Effector memory CD4-positive, alpha-beta T cell (primary cell): ENCODE measurements around the gene ETV2.
"Not testable (repeated sequence)": the region's sequence is repeated elsewhere in the genome, so short reads cannot be mapped to it uniquely, and the experiment has no call there.

Experiments used
- DNase-seq, 3 donors: peaks; one replicate each; pipeline ENCODE4 v3.0.0-alpha.2; 2020
- H3K27ac ChIP-seq: 2 replicates; pipeline ENCODE4 v1.7.0; 2013; ENCODE audit warnings: mild to moderate bottlenecking, low read length, moderate library complexity; ENCODE audit not compliant: insufficient read depth, poor library complexity, severe bottlenecking
- H3K27me3 ChIP-seq: replicated peaks from 2 replicates; pipeline ENCODE4 v1.7.0; 2013; ENCODE audit warnings: mild to moderate bottlenecking, low read length; ENCODE audit not compliant: insufficient read depth, control insufficient read depth, poor library complexity, severe bottlenecking
- H3K36me3 ChIP-seq: 2 replicates; pipeline ENCODE4 v1.7.0; 2013; ENCODE audit warnings: mild to moderate bottlenecking, low read length, moderate library complexity; ENCODE audit not compliant: control insufficient read depth, insufficient read depth
- H3K4me1 ChIP-seq: 2 replicates; pipeline ENCODE4 v1.7.0; 2013; ENCODE audit warnings: low read length, mild to moderate bottlenecking; ENCODE audit not compliant: control insufficient read depth, insufficient read depth, poor library complexity, severe bottlenecking
- H3K4me3 ChIP-seq: 2 replicates; pipeline ENCODE4 v1.7.0; 2013; ENCODE audit warnings: low read length, low read depth, mild to moderate bottlenecking; ENCODE audit not compliant: insufficient read depth, poor library complexity, severe bottlenecking
- H3K9me3 ChIP-seq: 2 replicates; pipeline ENCODE4 v1.7.0; 2013; ENCODE audit warnings: mild to moderate bottlenecking, low read length, moderate library complexity; ENCODE audit not compliant: control insufficient read depth
- total RNA-seq, 3 donors: gene quantifications; one replicate each; lab custom pipeline; 2026; lab: John Stamatoyannopoulos, UW

The ETV2 gene
- total RNA-seq = 0.17 to 0.97 (median 0.52) reads per million in 3 donors

- Histone ChIP-seq H3K4me1 (peaks cover 26% of the 10 kb centered on the region), H3K4me3 (no peak within 1 kb of the TSS), H3K27ac (no peak within 1 kb of the TSS), H3K27me3 (no peaks in the 10 kb centered on the region), H3K9me3 (no peaks in the 10 kb centered on the region), H3K36me3 (peaks cover 13% of the 10 kb centered on the region)
- peak in 2 of 3 donors; percentile 6 to 34 for DNase-seq
Measured at GRCh38 chr19:35641515-35642151, at the start of gene ETV2. Gene ETV2, plus strand, starts transcription at chr19:35641745. Its CDS starts 716 bp downstream, at chr19:35642461.

- H3K27ac ChIP-seq = no peak overlapping the region
- H3K27me3 ChIP-seq = no peaks in the 10 kb centered on the region
- no peak for DNase-seq
- no peaks in the 10 kb centered on the region for H3K36me3 ChIP-seq
- H3K4me1 ChIP-seq = no peaks in the 10 kb centered on the region
- no peaks in the 10 kb centered on the region for H3K9me3 ChIP-seq
- H3K4me3 ChIP-seq = no peak overlapping the region
Measured at GRCh38 chr19:35592226-35592625, 49.3 kb upstream of the ETV2 start.

- not testable (repeated sequence) for H3K9me3 ChIP-seq, DNase-seq, H3K36me3 ChIP-seq, H3K4me1 ChIP-seq, H3K27me3 ChIP-seq, H3K27ac ChIP-seq, H3K4me3 ChIP-seq
Measured at GRCh38 chr19:35595026-35595425, 46.5 kb upstream of the ETV2 start.

GRCh38 chr19:35595928-35596327 lies 45.6 kb upstream of the ETV2 start:
- Histone ChIP-seq H3K27me3 (no peaks in the 10 kb centered on the region), H3K4me3 (no peak overlapping the region), H3K36me3 (no peaks in the 10 kb centered on the region), H3K4me1 (no peaks in the 10 kb centered on the region), H3K27ac (no peak overlapping the region), H3K9me3 (no peaks in the 10 kb centered on the region)
- no peak for DNase-seq

GRCh38 chr19:35596366-35596999 lies 45.1 kb upstream of the ETV2 start:
- no peaks in the 10 kb centered on the region for H3K9me3 ChIP-seq
- H3K27me3 ChIP-seq = no peaks in the 10 kb centered on the region
- DNase-seq = no peak
- H3K36me3 ChIP-seq = no peaks in the 10 kb centered on the region
- H3K4me1 ChIP-seq = no peaks in the 10 kb centered on the region
- H3K27ac ChIP-seq = no peak overlapping the region
- no peak overlapping the region for H3K4me3 ChIP-seq

- DNase-seq = no peak
- Histone ChIP-seq H3K27me3 (no peaks in the 10 kb centered on the region), H3K4me3 (no peak overlapping the region), H3K27ac (no peak overlapping the region), H3K4me1 (no peaks in the 10 kb centered on the region), H3K36me3 (no peaks in the 10 kb centered on the region), H3K9me3 (no peaks in the 10 kb centered on the region)
Measured at GRCh38 chr19:35601971-35602370, 39.6 kb upstream of the ETV2 start.

GRCh38 chr19:35604436-35604835 lies 37.1 kb upstream of the ETV2 start:
- H3K4me3 ChIP-seq, H3K36me3 ChIP-seq, H3K27ac ChIP-seq, DNase-seq, H3K9me3 ChIP-seq, H3K4me1 ChIP-seq, H3K27me3 ChIP-seq: not testable (repeated sequence)

- not testable (repeated sequence) for H3K27ac ChIP-seq, H3K36me3 ChIP-seq, H3K27me3 ChIP-seq, H3K4me3 ChIP-seq, H3K9me3 ChIP-seq, DNase-seq
- H3K4me1 ChIP-seq = peaks cover 15% of the 10 kb centered on the region
Measured at GRCh38 chr19:35607170-35607569, 34.4 kb upstream of the ETV2 start.

GRCh38 chr19:35607661-35608060 lies 33.9 kb upstream of the ETV2 start:
- Histone ChIP-seq H3K27me3 (no peaks in the 10 kb centered on the region), H3K27ac (no peak overlapping the region), H3K4me3 (no peak overlapping the region), H3K4me1 (peaks cover 17% of the 10 kb centered on the region), H3K36me3 (no peaks in the 10 kb centered on the region), H3K9me3 (no peaks in the 10 kb centered on the region)
- no peak for DNase-seq

GRCh38 chr19:35608251-35608650 lies 33.3 kb upstream of the ETV2 start:
- H3K36me3 ChIP-seq = no peaks in the 10 kb centered on the region
- peaks cover 22% of the 10 kb centered on the region for H3K4me1 ChIP-seq
- H3K27me3 ChIP-seq = no peaks in the 10 kb centered on the region
- DNase-seq = no peak
- H3K4me3 ChIP-seq = no peak overlapping the region
- H3K9me3 ChIP-seq = no peaks in the 10 kb centered on the region
- no peak overlapping the region for H3K27ac ChIP-seq
